ENCODE data around the gene HABP4.

The HABP4 gene, protein sequence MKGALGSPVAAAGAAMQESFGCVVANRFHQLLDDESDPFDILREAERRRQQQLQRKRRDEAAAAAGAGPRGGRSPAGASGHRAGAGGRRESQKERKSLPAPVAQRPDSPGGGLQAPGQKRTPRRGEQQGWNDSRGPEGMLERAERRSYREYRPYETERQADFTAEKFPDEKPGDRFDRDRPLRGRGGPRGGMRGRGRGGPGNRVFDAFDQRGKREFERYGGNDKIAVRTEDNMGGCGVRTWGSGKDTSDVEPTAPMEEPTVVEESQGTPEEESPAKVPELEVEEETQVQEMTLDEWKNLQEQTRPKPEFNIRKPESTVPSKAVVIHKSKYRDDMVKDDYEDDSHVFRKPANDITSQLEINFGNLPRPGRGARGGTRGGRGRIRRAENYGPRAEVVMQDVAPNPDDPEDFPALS

GRCh38 chr9:96449845-96450612 lies at the start of gene HABP4:
Gene HABP4 (plus strand): TSS chr9:96450169. CDS start chr9:96450280, 111 bp downstream.
- H3K4me3 ChIP-seq (ENCODE audit: low read depth, low read length): peak within 1 kb of the TSS; percentile 86
- TF ChIP-seq CTCF (IDR thresholded peaks at IDR 0.05; ENCODE audit: low read depth, low read length, missing control alignments): no peak
- DNase-seq (ENCODE audit: low read depth): peak; percentile 73

DNA sequence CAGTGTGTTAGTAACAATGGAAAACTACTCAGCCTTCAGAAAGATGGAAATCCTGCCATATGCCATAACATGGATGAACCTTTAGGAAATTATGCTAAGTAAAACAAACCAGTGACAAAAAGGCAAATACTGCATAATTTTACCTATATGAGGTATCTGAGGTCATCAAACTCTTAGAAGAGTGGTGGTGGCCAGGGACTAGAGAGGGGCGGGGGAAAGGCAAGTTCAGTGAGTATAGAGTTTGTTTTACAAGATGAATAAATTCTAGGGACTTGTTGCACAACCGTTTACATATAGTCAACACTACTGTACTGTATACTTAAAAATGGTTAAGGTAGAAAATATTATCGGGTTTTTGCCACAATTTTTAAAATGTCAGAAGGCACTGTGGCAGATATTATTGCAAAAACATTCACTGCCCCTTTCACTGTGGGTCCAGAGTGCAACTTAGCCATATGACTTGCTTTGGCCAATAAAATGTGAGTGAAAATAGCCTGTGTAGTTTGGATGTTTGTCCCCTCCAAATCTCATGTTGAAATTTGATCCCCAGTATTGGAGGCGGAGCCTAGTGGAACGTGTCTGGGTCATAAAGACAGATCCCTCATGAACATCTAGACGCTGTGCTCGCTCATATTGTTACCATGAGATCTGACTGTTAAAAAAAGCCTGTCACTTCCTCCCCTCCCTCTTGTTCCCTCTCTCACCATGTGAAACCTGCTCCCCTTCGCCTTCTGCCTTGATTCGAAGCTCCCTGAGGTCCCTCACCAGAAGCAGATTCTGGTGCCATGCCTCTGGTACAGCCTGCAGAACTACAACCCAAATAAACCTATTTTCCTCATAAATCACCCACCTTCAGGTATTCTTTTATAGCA lies 41.3 kb upstream of the HABP4 start:
- DNase-seq (ENCODE audit: low read depth): no peak
- TF ChIP-seq CTCF (IDR thresholded peaks at IDR 0.05; ENCODE audit: low read depth, low read length, missing control alignments): no peak
- H3K4me3 ChIP-seq (ENCODE audit: low read depth, low read length): no peak overlapping the region

DNA sequence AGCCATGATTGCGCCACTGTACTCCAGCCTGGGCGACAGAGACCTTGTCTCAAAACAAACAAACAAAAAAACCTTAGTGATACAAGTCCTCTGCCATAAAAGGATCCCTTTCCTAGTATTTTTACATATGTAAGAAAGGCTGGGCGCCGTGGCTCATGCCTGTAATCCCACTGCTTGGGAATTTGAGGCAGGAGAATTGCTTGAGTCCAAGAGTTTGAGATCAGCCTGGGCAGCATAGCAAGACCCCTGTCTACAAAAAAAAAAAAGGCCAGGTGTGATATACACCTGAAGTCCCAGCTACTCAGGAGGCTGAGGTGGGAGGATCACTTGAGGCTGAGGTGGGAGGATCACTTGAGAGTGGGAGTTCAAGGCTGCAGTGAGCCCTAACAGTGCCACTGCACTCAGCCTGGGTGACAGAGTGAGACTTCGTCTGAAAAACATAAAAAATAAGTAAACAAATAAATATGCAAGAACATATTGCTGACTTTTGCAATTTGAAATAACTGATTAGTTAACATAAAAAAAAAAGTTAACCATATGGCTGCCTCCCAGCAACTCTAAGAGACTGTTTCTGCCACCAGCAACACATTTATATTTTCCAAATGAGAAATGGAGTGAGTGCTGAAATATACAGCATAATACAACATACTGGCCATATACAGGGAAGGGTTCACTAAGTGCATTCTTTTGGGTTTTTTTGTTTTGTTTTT lies 38.7 kb upstream of the HABP4 start:
- H3K4me3 ChIP-seq (ENCODE audit: low read depth, low read length): no peak overlapping the region
- no peak for DNase-seq (ENCODE audit: low read depth)
- no peak for TF ChIP-seq CTCF (IDR thresholded peaks at IDR 0.05; ENCODE audit: low read depth, low read length, missing control alignments)

DNA sequence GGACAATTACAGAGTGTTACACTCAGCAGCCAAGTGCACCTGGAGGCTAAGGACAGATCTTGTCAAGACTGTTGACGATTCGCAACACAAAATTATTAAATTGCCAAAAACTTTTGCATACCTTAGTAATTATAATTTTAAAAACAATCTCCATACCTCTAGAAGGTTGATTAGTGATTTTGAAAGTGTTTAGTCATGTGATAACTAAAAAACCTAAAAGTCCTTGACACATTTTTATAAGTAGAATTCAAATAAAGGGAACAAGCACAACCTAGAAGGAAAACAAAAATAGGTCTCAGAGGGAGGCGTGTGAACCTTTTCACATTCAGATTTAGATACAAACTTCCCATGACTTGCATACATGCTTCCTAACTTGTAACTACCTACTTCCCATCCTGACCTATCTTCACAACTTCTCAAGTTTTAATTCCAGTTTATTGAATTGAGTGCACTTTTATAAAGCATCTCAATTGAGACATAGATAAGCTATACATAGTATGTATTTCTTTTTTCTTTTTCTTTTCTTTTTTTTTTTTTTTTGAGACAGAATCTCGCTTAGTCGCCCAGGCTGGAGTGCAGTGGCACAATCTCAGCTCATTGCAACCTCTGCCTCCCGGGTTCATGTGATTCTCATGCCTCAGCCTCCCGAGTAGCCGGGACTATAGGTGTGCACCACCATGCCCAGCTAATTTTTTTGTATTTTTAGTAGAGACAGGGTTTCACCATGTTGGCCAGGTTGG lies 37.6 kb upstream of the HABP4 start:
- DNase-seq (ENCODE audit: low read depth): no peak
- no peak for TF ChIP-seq CTCF (IDR thresholded peaks at IDR 0.05; ENCODE audit: low read depth, low read length, missing control alignments)
- H3K4me3 ChIP-seq (ENCODE audit: low read depth, low read length): no peak overlapping the region

GRCh38 chr9:96413302-96414221 lies 36.4 kb upstream of the HABP4 start:
- no peak for DNase-seq (ENCODE audit: low read depth)
- peak overlapping the region; percentile 11; the same call in 1 of the 2 replicates for H3K4me3 ChIP-seq (ENCODE audit: low read depth, low read length)
- no peak for TF ChIP-seq CTCF (IDR thresholded peaks at IDR 0.05; ENCODE audit: low read depth, low read length, missing control alignments)

All from GM12864 (cell line).